GM18858 (cell line): ENCODE results near the gene FHL3.
A peak's percentile ranks its signal among the peaks of the same experiment; 100 is the strongest.
"Not testable (repeated sequence)": the region's sequence is repeated elsewhere in the genome, so short reads cannot be mapped to it uniquely, and the experiment has no call there.

Experiments used
- ATAC-seq: cut with Tn5 transposase; IDR thresholded peaks from one replicate; pipeline ENCODE4 v1.9.1; 2021; ENCODE audit not compliant: unreplicated experiment

Gene FHL3

DNA sequence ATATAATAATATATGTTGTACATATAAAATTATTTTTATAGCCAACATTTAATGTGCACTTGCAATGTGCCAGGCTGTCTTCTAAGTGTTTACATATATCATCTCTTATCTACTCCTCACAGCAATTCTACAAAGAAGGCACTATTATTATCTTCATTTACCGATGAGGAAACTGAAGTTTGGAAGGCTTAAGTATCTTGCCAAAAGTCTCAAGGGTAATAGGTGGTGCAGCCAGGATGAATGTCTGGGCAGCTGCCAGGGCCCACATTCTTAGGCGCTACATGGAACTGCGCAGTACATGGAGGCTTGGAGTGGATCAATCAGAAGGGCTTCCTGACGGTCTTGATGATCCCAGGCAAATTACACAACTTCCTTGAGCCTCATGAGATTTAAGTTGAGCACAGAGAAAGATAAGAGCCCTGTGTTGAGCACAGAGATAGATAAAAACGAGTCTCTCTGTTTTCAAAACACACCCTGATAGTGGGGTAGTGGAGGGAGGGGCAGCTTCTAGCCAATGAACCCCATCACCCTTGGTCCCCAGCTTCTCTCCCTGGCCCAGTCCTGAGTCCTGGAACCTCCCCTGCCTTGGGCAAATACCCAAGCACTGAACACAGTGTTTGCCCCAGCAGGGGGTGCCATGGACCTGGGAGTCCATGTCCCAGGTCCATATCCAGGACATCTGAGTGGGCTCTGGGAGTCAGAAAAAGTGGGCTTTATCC is 32.1 kb upstream of the FHL3 start:
- ATAC-seq: no peak

DNA sequence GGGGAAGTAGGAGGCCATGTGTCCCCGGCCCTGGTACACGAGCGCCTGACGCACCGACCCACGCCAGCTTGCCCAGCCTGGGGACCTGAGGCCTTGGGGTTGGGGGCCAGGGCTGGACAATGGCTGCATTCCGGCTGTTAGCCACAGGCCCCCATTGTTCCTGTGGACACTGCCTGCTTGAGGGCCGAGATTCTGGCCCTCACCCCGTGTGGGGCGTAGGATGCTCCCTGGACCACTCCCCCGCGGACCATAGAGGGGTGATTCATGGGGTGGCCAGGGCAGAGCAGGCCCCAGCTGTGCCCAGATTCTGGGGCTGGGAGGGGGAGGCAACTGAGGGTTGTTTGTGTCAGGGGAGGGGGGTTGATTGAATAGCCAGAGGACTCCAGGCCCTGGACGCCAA is 29.6 kb upstream of the FHL3 start:
- ATAC-seq: no peak

DNA sequence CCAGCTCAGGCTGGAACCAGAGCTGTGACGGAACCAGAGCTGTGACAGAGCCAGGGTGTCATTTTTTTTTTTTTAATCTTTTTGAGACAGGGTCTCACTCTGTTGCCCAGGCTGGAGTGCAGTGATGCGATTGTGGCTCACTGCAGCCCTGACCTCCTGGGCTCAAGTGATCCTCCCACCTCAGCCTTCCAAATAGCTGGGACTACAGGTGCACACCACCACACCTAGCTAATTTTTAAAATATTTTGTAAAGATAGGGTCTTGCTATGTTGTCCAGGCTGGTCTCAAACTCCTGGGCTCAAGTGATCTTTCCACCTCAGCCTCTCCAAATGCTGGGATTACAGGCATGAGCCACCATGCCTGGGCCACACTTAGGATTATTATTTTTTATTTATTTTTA is 27.7 kb upstream of the FHL3 start:
- not testable (repeated sequence) for ATAC-seq

DNA sequence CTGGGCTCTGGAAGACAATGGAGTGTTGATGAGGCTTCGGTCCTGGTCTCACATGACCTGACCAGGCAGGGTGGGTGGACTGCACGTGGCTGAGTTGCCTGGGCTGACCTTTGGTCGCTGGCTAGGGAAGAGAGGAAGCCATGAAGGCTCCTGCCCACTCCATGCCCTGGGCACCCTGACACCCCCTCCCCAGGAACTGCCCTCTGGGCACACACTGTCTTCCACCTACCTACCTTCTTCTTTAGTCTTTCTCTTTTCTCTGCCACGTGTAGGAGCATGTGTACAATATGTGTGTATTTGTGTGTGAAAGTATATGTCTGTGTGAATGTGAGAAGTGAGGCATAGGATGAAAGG is 26.2 kb upstream of the FHL3 start:
- no peak for ATAC-seq

DNA sequence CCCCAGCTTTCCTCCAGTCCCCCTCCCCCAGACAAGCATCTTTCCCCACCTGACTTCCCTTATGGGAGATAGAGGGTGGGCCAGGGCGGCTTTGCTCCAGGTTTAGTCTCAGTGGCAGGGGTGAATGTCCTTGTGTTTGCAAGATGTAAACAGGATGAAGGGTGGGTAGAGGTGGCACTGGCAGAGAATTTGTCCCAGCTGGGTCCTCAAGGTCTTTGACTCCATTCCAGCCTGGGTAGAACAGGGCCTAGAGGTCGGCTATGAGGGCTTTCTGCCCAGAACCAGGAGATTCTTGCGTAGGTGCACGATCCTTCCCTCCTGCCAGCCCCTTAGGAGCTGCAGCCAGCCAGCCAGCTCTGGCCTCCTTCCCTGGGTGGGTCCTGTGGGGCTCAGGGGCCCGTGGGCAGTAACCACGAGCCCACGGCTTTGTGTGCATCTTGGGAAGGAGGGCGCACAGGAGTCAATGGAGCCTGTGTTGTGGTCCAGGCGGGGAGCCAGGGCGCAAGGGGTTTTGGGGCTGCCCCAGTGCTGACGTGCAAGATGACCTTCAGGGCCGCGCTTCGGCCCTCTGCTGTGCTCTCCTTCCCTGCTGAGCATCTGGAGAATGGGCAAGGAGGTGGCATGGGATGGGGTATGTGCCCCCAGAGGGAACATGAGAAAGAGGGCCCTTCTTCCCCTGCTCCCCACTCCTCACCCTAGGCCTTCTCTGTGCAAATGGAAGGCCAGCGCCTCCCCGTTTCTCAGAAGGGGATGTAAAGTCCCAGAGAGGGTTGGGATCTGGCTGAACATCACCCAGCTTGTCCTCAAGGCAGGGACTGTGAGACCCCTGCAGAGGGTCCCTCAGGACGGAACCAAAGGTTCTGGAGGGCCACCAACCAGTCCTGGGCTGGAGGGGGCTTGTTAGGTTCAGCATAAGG is 25.5 kb upstream of the FHL3 start:
- no peak for ATAC-seq

DNA sequence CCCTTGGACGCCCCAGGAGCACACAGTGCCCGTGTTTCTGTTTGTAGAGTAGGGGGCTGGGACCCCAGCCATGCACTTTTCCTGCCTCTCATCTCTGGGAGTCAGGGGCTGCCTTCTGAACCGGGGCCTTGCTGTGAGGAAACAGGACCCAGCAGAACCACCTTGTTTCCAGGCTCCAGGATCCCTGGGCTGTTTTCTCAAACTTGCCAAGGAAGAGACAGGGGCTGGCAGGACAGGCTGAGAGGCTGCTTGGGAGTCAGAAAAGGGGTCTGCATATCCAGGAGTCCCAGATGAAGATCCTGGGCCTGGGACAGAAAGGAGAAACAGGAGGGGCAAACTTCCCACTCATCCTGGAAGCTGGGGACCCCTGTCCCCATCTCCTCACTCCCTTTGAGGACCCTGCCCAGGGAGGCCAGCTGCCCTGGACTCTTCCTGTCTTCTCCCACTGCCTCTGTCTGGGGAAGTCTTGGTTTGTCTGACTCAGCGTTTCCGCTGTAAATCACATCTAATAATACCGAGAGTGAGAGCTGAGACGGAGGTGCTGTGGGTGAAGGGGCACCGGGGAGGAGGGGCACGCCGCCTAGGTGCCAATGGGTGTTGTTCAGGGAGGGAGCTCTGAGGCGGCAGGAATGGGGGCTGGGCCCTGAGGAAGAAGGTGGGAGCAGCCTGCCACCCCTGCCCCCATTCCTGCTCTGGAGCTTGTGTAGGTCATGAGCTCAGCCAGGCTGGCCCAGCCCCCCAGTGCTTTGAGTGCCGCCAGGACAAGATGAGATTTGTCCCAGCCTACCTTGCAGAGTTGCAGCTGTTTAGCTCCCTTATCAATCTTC is 24.6 kb upstream of the FHL3 start:
- peak; percentile 34 for ATAC-seq

DNA sequence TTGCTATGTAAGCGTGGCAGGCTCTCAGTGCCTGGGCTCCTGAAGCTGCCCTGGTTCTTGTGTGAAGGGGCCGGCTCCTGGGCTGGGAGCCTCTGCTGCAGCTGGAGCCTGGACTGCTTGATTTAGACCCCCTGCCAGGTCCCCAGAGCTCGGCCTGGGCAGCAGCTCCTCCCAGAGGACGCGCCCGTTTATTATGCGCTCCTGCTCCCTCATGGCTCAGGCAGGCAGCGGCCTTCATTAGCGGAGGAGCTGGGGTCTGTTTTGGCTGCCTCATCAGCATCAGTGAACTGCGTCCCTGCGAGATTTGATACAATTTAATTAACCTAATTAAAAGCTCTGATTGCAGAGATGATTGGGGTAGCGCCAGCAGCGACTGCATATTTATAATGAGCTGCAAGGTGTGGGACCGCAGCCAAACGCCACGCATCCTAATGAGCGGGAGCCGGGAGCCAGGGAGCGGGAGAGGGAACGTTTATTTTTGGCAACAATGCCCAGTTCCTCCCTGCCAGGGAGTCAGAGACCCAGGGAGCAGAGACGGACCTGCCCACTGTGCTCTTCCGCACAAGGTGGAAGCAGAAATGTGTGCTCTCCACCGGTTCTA is 23.9 kb upstream of the FHL3 start:
- ATAC-seq: no peak

DNA sequence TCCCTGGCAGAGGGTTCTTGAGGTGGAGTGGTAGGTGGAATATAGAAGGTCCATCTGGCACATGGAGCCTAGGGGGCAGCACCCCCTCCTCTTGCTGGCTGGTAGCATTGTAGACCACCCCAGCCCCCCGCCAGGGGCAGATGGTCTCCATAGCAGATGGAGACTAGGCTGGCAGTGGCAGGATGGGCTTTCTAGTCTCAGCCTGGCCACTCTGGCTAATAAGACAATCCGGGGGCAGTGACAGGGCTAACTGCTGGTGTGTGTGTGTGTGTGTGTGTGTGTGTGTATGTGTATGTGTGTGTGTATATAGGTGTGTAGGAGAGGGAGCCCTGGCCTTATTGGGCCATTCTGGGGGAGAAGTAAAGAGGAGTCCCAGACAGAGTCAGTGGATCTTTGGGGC is 23.4 kb upstream of the FHL3 start:
- no peak for ATAC-seq

DNA sequence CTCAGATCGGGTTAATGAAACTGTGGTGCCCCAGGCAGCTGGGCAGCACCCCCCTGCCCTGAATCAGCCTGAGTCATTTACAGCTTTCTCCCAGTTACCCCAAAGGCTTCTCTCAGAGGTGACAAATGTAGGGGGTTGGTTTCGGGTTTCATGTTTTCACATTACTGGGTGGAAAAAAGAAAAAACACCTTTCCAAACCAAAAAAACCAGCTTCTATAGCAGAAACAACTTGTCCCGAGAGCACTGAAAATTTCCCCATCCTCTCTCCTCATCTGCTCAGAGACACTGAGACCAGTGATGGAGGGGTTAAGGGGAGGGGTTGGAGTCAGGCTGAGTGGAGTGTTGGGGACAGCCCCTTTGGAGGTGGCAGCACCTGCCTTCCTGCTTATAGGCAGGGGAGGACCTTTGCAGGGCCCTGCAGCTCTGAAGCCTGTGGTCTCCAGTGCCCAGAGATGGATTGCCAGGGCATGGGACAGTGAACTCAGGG is 22.8 kb upstream of the FHL3 start:
- ATAC-seq: peak; percentile 75

DNA sequence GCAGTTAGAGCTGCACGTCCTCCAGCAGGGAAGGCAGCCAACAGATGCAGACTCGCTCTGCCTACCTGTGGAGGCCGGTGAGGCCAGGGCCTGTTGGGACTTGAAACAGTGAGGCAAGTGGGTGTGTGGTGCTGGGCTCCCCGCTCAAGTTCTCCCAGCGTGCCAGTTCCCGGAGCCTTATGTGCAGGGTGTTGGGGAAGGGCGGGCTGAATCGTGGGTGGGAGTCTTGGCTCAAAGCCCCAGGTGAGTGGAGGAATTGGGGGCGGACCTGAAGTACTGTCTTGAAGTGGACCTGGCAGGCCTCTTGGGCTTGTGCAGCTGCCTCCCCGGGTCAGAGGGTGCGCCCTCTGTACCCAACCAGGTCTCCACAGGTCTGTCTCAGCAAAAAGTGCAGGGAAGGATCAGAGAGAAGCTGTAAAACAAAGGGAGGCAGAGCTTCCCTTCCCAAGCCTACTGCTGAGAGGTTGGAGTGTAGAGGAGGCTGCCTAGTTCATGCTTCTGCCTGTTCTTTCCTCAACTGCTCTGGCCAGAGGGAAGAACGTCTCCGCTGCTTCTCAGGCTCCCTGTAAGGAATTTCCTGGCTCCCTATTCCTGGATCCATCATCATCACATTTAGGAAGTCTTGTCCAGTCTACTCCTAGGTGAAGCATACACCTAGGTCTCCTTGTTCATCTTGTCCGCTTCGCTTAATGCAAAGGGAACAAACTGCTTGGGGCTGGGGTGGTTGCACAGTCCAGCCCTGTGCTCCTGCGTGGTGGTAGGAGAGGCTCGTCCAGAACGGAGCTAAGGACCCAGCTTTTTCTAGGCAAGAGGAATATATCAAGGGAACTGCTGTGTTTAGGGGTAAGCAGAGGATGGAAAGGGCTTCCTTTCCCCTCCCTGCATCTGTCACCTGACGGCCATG is 22.1 kb upstream of the FHL3 start:
- no peak for ATAC-seq

DNA sequence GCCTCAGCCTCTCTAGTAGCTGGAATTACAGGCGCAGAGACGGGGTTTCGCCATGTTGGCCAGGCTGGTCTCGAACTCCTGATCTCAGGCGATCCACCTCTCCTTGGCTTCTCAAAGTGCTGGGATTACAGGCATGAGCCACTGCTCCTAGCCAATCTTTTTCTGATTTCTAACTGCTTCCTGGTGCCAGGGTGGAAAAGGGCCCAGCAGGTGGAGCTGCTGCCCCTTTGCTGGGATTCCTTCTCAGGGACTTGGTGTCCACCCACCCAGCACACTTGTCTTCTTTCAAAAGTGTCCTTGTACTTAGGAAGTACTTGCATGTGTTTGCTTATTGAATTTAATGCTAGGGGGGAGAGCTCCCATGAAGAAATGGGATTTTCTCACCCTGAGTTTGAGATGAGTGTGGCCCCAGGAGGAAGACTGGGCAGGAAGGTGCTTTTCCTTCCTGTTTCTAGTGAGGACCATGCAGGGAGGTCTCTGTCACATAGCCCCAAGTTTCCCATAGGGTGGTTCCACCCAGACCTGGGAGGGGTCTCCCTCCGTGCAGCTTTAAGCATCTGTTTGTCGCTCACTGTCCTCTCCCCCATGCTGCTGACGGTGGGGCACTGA is 21.4 kb upstream of the FHL3 start:
- no peak for ATAC-seq

DNA sequence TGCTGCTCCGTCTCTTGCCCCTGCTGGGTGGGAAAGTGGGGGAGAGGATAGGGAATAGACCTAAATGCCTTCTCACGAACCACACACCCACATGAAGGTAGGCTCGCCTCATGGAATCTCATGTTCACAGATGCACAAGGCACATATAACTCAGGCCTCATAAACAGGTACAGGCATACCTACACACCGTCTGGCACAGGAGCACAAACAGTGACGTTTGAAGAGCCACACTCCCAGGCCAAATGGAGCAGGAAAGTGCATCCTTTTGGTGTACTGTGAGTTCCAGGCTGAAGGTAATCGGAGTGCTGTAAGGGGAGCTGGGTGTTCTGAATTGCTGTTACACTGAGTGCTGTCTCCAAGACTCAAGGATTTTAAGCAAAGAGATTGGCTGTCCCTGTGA is 20.4 kb upstream of the FHL3 start:
- ATAC-seq: no peak

DNA sequence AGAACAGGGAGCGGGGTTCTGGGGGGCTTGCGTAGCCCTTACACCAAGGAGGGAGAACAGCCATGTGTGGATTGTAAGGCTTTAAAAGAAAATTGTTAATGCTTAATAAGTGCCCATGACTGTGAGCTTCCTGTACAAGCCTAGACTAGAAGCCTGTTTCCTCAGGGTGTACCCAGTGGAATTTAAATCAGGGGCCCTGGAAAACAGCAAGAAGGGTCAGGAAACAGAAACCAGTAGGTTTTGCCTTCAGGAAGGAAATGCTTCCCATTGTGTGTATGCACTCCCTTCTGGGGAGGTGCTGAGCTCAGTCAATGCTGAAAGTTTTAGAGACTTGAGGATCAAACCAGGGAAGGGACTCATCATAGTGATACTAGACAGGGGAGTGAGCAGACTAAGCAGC is 19.9 kb upstream of the FHL3 start:
- ATAC-seq: no peak

DNA sequence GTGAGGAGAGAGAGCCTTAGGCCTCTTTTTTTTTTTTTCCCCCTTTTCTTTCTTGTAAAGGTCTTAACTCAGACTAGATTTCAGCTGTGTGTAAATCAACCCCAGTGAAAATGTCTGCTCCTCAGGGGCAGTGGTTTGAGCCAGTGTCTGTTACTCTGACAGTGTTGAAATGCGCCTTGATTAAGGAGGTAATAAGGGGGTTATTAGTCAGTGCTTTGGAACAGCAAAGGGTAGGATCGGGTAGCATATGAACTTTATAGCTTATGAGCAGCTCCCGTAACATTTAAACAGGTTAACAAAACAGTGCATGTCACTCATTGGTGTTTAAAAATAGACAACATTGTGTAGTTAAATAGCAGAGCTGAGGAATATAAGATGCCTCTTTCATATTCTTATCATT is 17.5 kb upstream of the FHL3 start:
- ATAC-seq: no peak

DNA sequence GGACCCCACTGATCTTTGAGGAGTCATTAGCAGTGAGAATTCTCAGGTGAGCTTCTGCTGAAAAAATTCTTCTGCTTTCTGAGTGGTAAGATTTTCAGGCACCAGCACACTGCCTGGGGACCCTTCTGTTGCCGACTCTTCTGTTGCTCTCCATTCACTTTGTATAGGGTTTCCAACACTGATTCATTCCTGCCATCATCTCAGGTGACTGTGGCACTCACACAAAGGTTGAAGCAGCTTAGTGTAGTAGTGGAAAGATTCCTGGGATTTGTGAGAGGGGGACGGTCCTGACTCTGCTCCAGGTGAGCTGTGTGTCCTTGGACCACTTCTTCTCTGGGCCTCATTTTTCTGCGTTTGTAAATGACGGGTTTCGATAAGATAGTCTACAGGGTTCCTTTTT is 16.7 kb upstream of the FHL3 start:
- no peak for ATAC-seq

DNA sequence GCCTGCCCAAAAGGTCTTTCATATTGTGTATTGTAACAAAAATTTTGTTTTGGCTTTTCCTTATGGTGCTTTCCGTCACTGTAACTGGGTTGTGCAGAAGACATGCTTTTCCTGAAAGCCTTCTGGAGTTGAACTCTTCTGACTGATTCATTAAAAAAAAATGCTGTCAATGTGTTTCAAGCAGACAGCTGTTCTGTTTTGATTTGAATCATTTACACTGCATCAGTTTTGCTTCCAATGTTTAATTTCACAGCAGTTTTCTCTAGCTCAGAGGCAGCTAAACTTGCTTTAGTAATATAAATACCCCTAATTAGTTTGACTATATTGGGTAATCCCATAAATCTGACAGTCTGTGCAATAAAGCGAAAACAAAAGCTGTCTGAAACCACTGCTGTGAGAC is 15.1 kb upstream of the FHL3 start:
- ATAC-seq: no peak

DNA sequence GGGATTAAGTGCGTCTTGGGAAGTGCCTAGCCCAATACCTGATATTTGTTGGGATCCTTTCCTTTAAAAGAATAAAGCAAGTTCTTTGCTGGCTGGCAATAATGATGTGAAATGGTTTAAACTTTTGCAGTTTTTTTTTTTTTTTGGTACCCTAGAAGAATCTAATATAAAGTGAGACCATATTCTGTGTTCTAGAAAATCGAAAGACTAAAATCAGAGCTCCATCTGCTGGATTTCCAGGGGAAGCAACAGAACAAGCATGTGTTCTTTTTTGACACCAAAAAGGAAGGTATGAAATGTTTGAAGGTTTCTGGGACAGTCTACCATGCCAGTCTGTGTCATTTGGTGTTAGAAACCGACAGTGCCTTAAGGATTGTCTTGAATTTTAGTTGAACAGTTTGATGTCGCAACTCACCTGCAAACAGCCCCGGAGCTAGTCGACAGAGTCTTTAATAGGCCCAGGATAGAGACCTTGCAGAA is 13.6 kb upstream of the FHL3 start:
- no peak for ATAC-seq

DNA sequence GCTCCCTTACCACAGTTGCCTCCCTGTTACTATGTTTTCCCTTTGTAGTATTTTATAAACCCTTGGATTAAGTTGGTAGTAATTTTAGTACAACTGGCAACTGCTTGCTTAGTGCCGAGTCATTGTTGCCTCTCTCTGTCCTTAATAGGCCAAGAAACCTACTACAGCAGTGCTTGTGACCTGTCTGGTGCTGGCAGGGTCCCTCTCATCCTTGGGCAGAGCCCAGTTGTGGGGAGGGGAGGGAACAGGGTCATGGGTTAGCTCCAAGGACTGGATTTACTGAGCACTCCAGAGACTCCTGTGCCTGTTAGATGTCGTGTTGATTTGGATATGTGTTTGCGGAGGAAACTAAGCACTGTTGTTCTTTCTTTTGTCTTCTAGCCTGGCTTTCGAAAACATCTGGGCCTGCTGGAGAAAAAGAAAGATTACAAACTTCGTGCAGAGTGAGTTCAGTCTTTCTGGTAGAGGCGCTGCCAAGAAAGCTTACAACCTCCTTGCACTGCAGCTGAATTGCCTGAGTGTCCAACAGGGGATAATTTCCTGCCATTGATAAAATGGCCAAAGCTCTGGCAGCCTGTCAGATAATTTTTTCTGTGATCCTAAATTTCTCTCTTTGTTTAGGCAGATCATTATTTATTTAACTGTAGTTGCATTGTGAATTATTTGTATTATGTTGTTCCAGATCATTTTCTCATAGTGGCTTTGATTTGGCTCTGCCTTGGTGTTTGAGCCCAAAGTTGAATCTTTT is 10.8 kb upstream of the FHL3 start:
- ATAC-seq: no peak
